ENCODE data around the gene PER1. TPM values are rescaled to one million over a fixed set of nuclear protein-coding genes. Genes with fewer than 3 reads are reported as not detected.

The PER1 gene
- total and polyA plus RNA-seq, 9 of the 15 experiments (the other 6 are each of a cell fraction or from before 2014, with no cell fraction given) = 0.13 to 26.0 (median 3.4) TPM

DNA sequence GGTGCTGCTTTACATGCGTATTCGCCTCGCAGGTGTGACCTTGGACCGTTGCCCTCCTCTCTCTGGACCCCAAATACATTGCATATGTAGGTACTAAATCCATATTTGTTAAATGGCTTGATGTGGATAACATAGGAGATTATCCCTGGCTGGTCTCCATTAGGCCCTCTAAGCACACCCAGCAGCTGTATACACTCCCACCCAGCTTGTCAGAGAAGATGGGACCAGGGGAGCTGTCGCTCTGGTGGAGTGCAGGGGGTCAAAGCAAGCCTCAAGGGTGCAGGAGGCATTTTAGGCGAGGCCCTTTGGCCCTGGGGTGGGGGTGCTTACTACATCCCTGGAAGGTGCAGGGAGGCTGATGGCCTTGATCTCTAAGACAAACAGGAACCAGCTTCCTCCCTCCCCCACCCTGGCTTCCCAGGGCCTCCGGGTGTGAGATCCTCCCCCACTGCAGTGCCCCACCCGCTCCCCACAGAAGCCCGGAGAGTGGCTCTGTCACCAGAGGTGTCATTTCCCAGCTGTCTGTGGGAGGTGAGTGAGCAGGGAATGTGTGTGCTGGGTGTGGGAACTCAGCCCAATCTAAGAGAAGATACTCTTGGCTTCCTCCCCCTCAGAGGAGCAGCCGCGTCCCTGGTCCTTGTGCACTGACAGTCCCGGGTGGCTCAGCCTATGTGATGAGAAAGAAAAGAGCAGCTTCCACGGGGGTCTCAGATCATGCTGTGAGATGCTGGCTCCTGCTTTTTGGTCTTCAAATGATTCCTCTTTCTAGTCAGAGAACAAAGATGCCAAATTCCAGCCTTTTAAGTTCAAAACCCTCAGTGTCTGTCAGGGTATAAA lies 12.0 kb upstream of the PER1 start (continued):
- TF ChIP-seq HIVEP1 (CRISPR knock-in tag; IDR thresholded peaks at IDR 0.05) (no peak), TBL1XR1 (IDR thresholded peaks at IDR 0.05; ENCODE audit: low read length in 2 of 2) (peak; percentile 24 to 72; a peak in 3 of 4 replicates), RBBP5 (IDR thresholded peaks at IDR 0.05; ENCODE audit: borderline replicate concordance, insufficient read depth, low read length, poor library complexity, severe bottlenecking) (peak; percentile 58), RAD21 (CRISPR knock-in tag; conservative IDR thresholded peaks at IDR 0.05 in 1 of 2, IDR thresholded peaks at IDR 0.05 in 1 of 2) (peak in 1 of 2 experiments; percentile 20; a peak in 1 of 4 replicates), CBFA2T3 (IDR thresholded peaks at IDR 0.05) (peak; percentile 56), MAZ (CRISPR knock-in tag; conservative IDR thresholded peaks at IDR 0.05 in 1 of 2, IDR thresholded peaks at IDR 0.05 in 1 of 2) (peak; percentile 84 to 90), RCOR1 (IDR thresholded peaks at IDR 0.05; ENCODE audit: borderline replicate concordance in 1 of 2, low read depth in 2 of 2, low read length in 2 of 2) (peak in 1 of 2 experiments; percentile 82; a peak in 2 of 4 replicates), ATF7 (IDR thresholded peaks at IDR 0.05) (0 out of 2 replicates have a peak, but pooled peaks have one; percentile 23), OTX1 (CRISPR knock-in tag; IDR thresholded peaks at IDR 0.05) (0 out of 2 replicates have a peak, but pooled peaks have one; percentile 34), MTF1 (CRISPR knock-in tag; IDR thresholded peaks at IDR 0.05; ENCODE audit: borderline replicate concordance) (no peak), EGR1 (conservative IDR thresholded peaks at IDR 0.05) (peak; percentile 55), SMARCA4 (IDR thresholded peaks at IDR 0.05) (peak; percentile 60)
- TF ChIP-seq, protein P1, sequence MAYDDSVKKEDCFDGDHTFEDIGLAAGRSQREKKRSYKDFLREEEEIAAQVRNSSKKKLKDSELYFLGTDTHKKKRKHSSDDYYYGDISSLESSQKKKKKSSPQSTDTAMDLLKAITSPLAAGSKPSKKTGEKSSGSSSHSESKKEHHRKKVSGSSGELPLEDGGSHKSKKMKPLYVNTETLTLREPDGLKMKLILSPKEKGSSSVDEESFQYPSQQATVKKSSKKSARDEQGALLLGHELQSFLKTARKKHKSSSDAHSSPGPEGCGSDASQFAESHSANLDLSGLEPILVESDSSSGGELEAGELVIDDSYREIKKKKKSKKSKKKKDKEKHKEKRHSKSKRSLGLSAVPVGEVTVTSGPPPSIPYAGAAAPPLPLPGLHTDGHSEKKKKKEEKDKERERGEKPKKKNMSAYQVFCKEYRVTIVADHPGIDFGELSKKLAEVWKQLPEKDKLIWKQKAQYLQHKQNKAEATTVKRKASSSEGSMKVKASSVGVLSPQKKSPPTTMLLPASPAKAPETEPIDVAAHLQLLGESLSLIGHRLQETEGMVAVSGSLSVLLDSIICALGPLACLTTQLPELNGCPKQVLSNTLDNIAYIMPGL (CRISPR knock-in tag; IDR thresholded peaks at IDR 0.05) = no peak
- TF ChIP-seq, protein P2, sequence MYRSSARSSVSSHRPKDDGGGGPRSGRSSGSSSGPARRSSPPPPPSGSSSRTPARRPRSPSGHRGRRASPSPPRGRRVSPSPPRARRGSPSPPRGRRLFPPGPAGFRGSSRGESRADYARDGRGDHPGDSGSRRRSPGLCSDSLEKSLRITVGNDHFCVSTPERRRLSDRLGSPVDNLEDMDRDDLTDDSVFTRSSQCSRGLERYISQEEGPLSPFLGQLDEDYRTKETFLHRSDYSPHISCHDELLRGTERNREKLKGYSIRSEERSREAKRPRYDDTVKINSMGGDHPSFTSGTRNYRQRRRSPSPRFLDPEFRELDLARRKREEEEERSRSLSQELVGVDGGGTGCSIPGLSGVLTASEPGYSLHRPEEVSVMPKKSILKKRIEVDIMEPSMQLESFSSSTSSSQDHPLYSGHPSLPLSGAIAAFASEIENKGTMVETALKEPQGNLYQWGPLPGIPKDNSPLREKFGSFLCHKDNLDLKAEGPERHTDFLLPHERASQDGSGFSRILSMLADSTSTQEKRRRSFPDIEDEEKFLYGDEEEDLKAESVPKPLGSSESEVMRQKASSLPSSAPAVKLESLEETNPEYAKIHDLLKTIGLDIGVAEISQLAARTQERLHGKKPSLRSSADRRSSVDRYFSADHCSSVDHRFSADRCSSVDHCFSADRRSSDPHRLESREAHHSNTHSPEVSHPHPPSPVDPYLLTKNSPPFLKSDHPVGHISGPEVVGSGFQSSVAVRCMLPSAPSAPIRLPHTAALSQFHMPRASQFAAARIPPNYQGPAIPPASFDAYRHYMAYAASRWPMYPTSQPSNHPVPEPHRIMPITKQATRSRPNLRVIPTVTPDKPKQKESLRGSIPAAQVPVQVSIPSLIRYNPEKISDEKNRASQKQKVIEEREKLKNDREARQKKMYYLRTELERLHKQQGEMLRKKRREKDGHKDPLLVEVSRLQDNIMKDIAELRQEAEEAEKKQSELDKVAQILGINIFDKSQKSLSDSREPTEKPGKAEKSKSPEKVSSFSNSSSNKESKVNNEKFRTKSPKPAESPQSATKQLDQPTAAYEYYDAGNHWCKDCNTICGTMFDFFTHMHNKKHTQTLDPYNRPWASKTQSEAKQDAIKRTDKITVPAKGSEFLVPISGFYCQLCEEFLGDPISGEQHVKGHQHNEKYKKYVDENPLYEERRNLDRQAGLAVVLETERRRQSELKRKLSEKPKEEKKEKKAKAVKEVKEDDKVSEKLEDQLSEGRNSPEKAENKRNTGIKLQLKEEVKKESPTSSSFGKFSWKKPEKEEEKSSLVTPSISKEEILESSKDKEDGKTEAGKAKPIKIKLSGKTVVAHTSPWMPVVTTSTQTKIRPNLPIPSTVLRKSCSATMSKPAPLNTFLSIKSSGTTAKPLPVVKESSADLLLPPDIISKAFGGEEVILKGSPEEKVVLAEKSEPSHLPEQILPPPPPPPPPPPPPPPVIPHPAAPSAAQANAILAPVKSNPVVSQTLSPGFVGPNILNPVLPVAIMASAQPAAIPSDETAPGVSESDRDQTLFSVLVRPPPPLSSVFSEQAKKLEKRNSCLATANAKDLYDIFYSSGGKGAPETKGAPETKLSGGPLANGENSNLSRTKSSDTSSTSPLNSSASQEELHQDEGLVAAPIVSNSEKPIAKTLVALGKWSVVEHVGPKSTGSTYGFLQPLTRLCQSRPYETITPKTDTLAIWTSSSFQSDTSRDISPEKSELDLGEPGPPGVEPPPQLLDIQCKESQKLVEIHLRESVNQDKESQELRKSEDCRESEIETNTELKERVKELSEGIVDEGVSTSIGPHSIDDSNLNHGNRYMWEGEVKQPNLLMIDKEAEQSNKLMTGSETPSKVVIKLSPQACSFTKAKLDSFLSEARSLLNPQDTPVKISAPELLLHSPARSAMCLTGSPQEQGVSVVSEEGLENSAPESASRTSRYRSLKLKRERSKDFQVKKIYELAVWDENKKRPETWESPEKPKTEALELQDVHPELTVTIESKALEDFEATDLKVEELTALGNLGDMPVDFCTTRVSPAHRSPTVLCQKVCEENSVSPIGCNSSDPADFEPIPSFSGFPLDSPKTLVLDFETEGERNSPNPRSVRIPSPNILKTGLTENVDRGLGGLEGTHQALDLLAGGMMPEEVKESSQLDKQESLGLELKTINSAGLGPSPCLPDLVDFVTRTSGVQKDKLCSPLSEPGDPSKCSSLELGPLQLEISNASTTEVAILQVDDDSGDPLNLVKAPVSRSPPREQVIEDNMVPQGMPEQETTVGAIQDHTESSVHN (IDR thresholded peaks at IDR 0.05; ENCODE audit: borderline replicate concordance in 1 of 2, low read depth in 1 of 2) = peak in 1 of 2 experiments; percentile 77; a peak in 1 of 4 replicates
- TF ChIP-seq, protein P3, sequence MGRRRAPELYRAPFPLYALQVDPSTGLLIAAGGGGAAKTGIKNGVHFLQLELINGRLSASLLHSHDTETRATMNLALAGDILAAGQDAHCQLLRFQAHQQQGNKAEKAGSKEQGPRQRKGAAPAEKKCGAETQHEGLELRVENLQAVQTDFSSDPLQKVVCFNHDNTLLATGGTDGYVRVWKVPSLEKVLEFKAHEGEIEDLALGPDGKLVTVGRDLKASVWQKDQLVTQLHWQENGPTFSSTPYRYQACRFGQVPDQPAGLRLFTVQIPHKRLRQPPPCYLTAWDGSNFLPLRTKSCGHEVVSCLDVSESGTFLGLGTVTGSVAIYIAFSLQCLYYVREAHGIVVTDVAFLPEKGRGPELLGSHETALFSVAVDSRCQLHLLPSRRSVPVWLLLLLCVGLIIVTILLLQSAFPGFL (CRISPR knock-in tag; IDR thresholded peaks at IDR 0.05) = no peak

All from K562 (cell line).